ENCODE data around the gene NT5DC1. TPM values are rescaled to one million over a fixed set of nuclear protein-coding genes. Genes with fewer than 3 reads are reported as not detected.

NT5DC1 gene
- total RNA-seq, 4 donors from 2014 or later, result 5.0 to 34.5 (median 21.0) TPM

GRCh38 chr6:116253188-116253504 lies 152.5 kb downstream of the NT5DC1 start:
- Histone ChIP-seq H3K27me3 (no peaks in the 10 kb centered on the region), H3K27ac (peak overlapping the region; percentile 76 to 92 (median 84)), H3K36me3 (no peaks in the 10 kb centered on the region), H3K9me3 (no peaks in the 10 kb centered on the region), H3K4me1 (peaks cover 3 to 45% (median 7%) of the 10 kb centered on the region in 4 donors), H3K4me3 (peak overlapping the region; percentile 72 to 100 (median 81))
- no peak for TF ChIP-seq POLR2A (IDR thresholded peaks at IDR 0.05)
- TF ChIP-seq, protein P1, sequence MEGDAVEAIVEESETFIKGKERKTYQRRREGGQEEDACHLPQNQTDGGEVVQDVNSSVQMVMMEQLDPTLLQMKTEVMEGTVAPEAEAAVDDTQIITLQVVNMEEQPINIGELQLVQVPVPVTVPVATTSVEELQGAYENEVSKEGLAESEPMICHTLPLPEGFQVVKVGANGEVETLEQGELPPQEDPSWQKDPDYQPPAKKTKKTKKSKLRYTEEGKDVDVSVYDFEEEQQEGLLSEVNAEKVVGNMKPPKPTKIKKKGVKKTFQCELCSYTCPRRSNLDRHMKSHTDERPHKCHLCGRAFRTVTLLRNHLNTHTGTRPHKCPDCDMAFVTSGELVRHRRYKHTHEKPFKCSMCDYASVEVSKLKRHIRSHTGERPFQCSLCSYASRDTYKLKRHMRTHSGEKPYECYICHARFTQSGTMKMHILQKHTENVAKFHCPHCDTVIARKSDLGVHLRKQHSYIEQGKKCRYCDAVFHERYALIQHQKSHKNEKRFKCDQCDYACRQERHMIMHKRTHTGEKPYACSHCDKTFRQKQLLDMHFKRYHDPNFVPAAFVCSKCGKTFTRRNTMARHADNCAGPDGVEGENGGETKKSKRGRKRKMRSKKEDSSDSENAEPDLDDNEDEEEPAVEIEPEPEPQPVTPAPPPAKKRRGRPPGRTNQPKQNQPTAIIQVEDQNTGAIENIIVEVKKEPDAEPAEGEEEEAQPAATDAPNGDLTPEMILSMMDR (IDR thresholded peaks at IDR 0.05), result no peak
- DNase-seq, result no peak

DNA sequence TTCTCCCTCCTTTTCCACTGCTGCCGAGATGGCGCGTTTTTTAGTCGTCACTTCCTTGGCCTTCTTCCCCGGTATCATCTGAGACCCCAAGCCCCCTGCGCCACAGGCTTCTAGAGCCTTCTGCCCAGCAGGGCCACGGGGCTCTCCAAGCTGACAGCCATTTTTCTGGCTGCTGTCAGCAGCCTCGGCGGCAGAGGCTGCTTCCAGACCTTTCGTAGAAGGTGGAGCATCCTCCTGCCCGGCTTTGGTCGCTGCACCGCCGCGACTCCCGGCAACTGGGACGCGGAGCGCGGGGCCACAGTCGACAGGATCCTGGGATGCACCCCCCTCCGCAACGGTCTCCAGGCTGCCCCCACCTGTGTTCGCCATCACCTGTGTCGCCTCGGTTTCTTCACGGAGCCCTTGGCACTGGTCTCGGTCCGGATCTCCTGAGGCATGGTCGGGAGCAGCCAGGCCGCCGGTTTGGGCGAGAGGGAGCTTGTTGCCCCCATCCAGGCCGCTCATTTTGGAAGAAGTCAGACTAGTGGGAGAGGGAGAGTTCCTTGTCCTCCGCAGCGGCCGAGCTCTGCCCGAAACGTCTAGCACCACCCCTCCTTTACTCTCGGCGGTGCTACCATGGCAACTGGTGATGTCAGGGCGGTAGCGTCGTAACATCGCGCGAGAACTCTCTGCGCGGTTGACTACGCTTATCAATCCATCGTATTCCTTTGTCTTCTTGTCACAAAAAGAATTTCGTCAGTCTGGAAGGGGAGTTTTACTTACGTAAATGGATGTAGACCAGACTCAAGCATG lies 153.0 kb downstream of the NT5DC1 start, which contains the start of gene TSPYL4:
TSS of gene TSPYL4 (minus strand) at position 571 of the 792 bp plus-strand sequence. CDS start at position 504, 67 bp downstream.
- TF ChIP-seq, protein P1 (IDR thresholded peaks at IDR 0.05), result no peak
- peak; percentile 38 to 56 for TF ChIP-seq POLR2A (IDR thresholded peaks at IDR 0.05)
- DNase-seq, result peak; percentile 90 to 97 (median 94)
- Histone ChIP-seq H3K4me3 (peak within 1 kb of the TSS; percentile 72 to 100 (median 81)), H3K9me3 (no peaks in the 10 kb centered on the region), H3K36me3 (no peaks in the 10 kb centered on the region), H3K4me1 (peaks cover 3 to 45% (median 7%) of the 10 kb centered on the region in 4 donors), H3K27me3 (no peaks in the 10 kb centered on the region), H3K27ac (peak within 1 kb of the TSS; percentile 76 to 92 (median 84))

GRCh38 chr6:116254297-116255056 lies 153.8 kb downstream of the NT5DC1 start:
- no peaks in the 10 kb centered on the region for H3K27me3 ChIP-seq
- no peaks in the 10 kb centered on the region for H3K9me3 ChIP-seq
- H3K4me3 ChIP-seq, result peak overlapping the region; percentile 72 to 100 (median 81)
- H3K36me3 ChIP-seq, result no peaks in the 10 kb centered on the region
- peak overlapping the region; percentile 76 to 92 (median 84) for H3K27ac ChIP-seq
- DNase-seq, result no peak
- peaks cover 3 to 45% (median 7%) of the 10 kb centered on the region in 4 donors for H3K4me1 ChIP-seq
- TF ChIP-seq, protein P1 (IDR thresholded peaks at IDR 0.05), result no peak
- TF ChIP-seq POLR2A (IDR thresholded peaks at IDR 0.05), result no peak

- TF ChIP-seq, protein P1 (IDR thresholded peaks at IDR 0.05), result no peak
- TF ChIP-seq POLR2A (IDR thresholded peaks at IDR 0.05), result no peak
- H3K36me3 ChIP-seq, result no peaks in the 10 kb centered on the region
- no peaks in the 10 kb centered on the region for H3K27me3 ChIP-seq
- peak overlapping the region in 1 of 4 donors; percentile 92 for H3K27ac ChIP-seq
- DNase-seq, result no peak
- peaks cover 3 to 43% (median 7%) of the 10 kb centered on the region in 4 donors for H3K4me1 ChIP-seq
- H3K9me3 ChIP-seq, result no peaks in the 10 kb centered on the region
- H3K4me3 ChIP-seq, result no peak overlapping the region
Measured at GRCh38 chr6:116255246-116255800, 154.7 kb downstream of the NT5DC1 start.

DNA sequence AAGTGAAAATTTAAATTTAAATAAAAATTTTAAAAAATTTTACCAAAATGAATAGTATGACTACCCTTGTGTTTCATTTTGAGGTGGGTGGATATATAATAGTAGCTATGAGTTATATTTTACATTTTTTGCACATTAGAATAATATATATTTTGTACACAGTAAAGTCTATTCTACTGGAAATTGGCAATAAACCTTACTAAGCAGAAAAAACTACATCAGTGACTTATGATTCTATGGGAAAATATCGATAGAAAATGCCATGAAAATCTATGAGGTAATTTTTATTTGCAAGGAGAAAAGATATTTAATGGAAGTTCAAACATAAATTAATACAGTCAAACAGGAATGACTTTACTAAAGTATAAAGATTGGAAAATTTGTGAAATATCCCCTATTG lies 156.0 kb downstream of the NT5DC1 start:
- Histone ChIP-seq H3K36me3 (no peaks in the 10 kb centered on the region), H3K4me1 (peaks cover 3 to 29% (median 5%) of the 10 kb centered on the region in 4 donors), H3K27ac (no peak overlapping the region), H3K9me3 (no peaks in the 10 kb centered on the region), H3K4me3 (no peak overlapping the region), H3K27me3 (no peaks in the 10 kb centered on the region)
- TF ChIP-seq, protein P1 (IDR thresholded peaks at IDR 0.05), result no peak
- TF ChIP-seq POLR2A (IDR thresholded peaks at IDR 0.05), result no peak
- DNase-seq, result no peak

Measured in Peyer's patch (tissue), 4 donors.